MG63 (cell line): ENCODE measurements around the gene SDHA. TPM values are rescaled to one million over a fixed set of nuclear protein-coding genes. Genes with fewer than 3 reads are reported as not detected.

Experiments used
- DNase-seq: peaks from one replicate; pipeline ENCODE4 v3.0.0-alpha.2; 2020
- H3K27me3 ChIP-seq: fragments of 250-450 bp; sonication (Bioruptor Pico); 2 replicates; pipeline ENCODE4 v1.5.1; 2020; ENCODE audit warnings: mild to moderate bottlenecking, moderate library complexity
- H3K36me3 ChIP-seq: fragments of 250-450 bp; sonication (Bioruptor Pico); 2 replicates; pipeline ENCODE4 v1.5.1; 2020; ENCODE audit warnings: mild to moderate bottlenecking, moderate library complexity
- H3K4me3 ChIP-seq: fragments of 250-450 bp; sonication (Bioruptor Pico); 2 replicates; pipeline ENCODE4 v1.5.1; 2020; ENCODE audit warnings: mild to moderate bottlenecking, moderate library complexity
- H3K9me3 ChIP-seq: fragments of 250-450 bp; sonication (Bioruptor Pico); 2 replicates; pipeline ENCODE4 v1.5.1; 2020; ENCODE audit warnings: mild to moderate bottlenecking, moderate library complexity
- total RNA-seq: library from RNA; depleted of rRNA; stranded (reverse); fragments of >200 nt; shearing (Covaris generic); gene quantifications from 2 replicates; pipeline ENCODE4 v1.2.3, GENCODE V29; 2014; ENCODE audit warnings: low replicate concordance

Gene SDHA
- total RNA-seq, 1 experiment from 2014 or later, result 128 TPM

DNA sequence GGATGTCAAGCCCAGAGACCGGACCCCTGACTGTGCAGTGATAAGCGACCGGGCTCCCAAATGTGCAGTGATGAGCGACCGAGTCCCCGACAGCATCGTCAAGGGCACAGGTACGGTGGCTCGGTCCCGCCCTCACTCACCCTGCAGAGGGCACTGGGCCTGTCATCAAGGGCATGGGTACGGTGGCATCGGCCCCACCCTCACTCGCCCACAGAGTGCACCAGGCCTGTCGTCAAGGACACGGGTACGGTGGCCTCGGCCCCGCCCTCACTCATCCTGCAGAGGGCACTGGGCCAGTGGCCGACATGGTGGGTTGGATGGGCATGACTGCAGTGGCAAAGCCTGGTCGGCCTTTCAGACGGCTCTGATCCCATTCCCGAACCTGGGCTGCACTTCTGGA is 36.6 kb upstream of the SDHA start:
- H3K27me3 ChIP-seq, result 0 out of 2 replicates have a peak, but pooled peaks cover 3% of the 10 kb centered on the region
- DNase-seq, result no peak
- no peaks in the 10 kb centered on the region for H3K36me3 ChIP-seq
- no peaks in the 10 kb centered on the region for H3K9me3 ChIP-seq
- no peak overlapping the region for H3K4me3 ChIP-seq

DNA sequence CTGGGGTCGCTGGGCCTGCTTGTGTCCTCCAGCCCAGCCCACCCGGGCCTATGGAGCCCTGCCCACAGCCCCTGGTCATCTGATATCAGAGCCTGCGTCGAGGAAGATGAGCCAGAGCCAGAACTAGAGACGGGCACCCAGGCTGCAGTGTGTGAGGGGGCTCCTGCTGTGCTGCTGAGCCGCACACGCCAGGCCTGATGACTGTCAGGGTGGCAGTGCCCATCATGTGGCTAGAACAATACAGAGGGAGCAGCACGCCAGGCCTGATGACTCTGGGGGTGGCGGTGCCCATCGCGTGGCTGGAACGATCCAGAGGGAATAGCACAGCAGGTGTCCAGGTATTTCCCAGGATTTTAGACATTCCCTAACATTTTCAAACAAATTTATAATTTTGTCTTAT is 36.0 kb upstream of the SDHA start:
- DNase-seq, result no peak
- H3K4me3 ChIP-seq, result no peak overlapping the region
- 0 out of 2 replicates have a peak, but pooled peaks cover 3% of the 10 kb centered on the region for H3K27me3 ChIP-seq
- H3K9me3 ChIP-seq, result no peaks in the 10 kb centered on the region
- no peaks in the 10 kb centered on the region for H3K36me3 ChIP-seq

DNA sequence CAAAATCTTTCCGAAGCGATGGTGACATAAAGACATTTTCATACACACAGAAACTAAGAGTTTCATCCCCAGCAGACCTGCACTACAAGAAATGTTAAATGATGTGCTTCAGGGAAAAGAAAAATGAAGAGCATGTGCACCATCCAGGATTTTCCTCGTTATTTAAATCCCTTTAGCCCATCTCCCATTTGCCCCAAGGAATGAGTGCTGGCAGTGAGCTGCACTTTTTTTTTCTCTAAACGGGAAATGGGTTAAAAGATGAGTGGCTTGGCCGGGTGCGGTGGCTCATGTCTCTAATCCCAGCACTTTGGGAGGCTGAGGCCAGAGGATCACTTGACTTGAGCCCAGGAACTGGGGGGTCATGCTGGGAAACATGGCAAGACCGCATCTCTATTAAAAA is 33.6 kb upstream of the SDHA start:
- Histone ChIP-seq H3K27me3 (no peaks in the 10 kb centered on the region), H3K9me3 (no peaks in the 10 kb centered on the region), H3K4me3 (no peak overlapping the region), H3K36me3 (no peaks in the 10 kb centered on the region)
- peak; percentile 40 for DNase-seq

DNA sequence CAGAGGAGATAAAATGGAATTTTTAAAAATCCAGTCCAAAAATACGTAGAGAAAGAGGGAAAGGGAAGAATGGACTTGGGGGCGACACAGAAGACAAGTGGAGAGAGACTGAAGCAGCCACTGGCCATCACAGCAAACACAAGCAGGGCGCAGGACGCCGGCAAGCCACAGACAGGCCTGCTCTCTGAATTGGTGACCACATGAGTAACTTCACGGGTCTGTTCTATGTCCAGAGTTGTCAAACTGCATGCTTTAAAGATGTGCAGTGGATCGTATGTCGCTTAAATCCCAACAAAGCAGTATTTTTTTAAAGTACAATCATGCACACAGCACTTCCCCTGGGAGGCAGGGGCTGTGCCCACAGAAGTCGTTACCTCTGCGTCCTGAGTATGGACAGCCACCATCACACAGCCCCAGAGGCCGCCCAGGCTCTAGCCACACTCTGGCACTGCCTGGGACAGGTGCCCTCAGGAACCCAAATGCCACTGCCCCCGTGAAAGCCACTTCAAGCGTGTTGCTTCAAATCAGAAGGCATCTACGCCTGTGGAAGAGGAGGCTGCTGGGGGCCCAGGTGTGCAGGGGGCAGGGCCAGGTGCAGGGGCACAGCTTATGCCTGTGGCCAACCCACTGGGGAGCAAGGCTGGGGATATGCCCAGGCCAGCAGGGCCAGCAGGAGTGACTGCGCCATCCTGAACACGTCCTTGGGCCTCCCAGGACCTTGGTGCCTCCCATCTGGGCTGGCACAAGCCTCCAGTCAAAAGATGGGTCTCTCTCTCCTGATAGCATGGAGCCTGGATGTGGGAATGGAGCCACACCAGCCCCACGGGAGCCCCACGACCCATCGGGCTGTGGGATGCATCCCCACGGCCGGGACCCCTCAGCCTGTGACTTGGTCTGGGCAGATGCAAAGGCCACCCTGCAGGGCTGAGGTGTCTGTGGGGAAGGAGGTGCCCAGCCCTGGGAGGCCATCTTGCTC is 32.7 kb upstream of the SDHA start:
- no peaks in the 10 kb centered on the region for H3K27me3 ChIP-seq
- no peak for DNase-seq
- no peaks in the 10 kb centered on the region for H3K36me3 ChIP-seq
- H3K4me3 ChIP-seq, result no peak overlapping the region
- H3K9me3 ChIP-seq, result no peaks in the 10 kb centered on the region

DNA sequence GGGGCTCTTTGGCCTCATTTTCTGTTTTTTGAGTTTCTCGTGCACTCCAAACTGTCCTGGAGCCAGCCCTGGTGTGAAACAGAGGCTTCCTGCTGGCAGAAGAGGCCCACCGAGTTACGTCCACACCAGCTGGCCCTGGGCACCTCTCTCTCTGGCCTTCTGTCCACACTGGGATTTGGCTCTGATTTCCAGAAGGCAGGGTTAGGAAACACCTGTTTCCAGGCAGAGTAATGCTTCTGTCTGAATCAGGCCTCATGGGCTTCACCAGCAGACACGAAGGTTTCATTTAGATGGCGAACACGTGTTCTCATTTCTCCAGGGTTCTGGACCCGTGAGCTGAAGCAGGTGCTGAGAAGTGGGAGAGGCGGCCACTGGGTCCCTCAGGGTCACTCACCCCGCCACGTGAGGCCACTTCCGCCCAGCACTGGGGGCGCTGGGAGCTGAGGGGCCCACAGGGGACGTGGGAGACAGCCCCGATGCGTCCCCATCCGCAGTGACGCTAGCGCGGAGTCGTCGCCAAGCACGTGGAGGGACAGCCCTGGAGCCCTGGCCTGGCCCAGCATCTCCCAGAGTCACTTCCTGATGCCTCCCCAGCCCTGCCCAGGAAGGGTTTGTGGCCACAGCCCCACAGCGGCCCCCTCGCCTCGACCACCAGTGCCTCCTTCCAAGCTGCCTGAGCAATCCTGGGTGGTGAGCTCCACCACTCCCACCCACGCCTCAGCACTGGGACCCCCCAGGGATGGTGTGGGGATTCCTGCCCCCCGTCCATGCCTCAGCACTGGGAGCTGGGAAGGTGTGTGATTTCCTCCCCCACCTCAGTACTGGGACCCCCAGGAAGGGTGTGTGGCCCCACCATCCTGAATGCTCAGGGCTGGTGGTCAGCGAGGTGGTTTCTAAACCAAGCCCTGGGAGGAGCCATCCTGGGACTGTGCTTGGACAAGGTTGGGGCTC is 31.8 kb upstream of the SDHA start:
- DNase-seq, result no peak
- H3K27me3 ChIP-seq, result no peaks in the 10 kb centered on the region
- H3K36me3 ChIP-seq, result no peaks in the 10 kb centered on the region
- H3K4me3 ChIP-seq, result no peak overlapping the region
- no peaks in the 10 kb centered on the region for H3K9me3 ChIP-seq

DNA sequence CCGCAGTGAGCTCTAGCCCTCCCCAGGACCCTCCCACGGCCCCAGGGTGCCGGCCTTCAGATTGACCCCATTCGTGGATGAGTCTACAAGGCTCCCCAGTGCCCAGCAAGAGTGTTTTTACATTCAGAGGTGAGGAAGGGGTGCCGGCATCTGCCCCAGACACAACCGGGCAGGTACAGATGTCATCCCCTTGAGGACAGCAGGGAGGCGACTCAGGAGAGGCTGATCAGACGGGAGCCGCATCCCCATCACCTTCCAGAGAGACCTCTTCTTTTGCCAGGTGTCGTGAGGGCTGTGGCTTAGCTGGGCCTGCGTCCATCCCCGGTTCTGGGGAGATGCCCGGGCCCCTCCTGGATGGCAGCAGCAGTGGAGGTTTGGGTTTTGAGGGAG is 31.1 kb upstream of the SDHA start:
- no peaks in the 10 kb centered on the region for H3K27me3 ChIP-seq
- no peaks in the 10 kb centered on the region for H3K36me3 ChIP-seq
- no peaks in the 10 kb centered on the region for H3K9me3 ChIP-seq
- no peak for DNase-seq
- no peak overlapping the region for H3K4me3 ChIP-seq

DNA sequence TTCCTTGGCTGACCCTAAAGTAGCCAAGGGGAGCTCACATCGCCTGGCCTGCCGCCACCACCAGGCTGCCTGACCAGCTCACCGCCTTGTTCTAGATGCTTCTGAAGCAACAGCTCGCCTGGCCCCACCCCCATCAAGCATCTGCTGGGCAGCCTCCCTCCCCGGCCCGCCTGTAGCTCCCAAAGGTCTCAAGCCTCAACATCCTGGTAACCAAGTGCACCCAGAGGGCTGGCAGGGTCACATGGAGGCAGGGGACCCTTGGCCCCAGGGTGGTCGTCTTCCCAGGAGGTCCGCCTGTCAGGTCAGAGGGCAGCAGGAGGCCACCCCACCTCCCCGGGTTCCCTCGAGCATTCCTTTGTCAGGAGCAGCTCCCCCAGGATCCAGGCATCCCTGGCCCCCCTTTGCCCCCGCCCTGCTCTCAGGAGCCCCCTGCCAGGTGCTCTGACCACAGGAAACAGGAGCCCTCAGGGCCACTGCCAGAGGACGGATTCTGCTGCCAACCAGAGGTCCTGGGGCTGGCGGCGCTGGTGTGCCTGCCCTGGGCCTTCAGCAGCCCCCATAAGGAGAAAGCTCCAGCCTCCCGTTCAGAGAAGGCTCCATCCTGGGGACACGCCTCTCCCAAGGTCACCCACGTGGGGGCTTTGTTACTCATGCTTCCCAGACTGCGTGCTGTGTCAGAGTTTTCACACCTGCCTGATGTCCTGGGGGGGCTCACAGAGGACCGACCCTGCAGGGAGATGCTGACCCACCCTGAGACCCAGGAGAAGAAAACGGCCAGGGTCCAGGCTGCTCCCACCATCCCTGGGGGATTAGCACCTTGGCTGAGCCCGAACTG is 30.3 kb upstream of the SDHA start:
- no peak for DNase-seq
- no peaks in the 10 kb centered on the region for H3K9me3 ChIP-seq
- no peaks in the 10 kb centered on the region for H3K27me3 ChIP-seq
- H3K36me3 ChIP-seq, result no peaks in the 10 kb centered on the region
- no peak overlapping the region for H3K4me3 ChIP-seq

DNA sequence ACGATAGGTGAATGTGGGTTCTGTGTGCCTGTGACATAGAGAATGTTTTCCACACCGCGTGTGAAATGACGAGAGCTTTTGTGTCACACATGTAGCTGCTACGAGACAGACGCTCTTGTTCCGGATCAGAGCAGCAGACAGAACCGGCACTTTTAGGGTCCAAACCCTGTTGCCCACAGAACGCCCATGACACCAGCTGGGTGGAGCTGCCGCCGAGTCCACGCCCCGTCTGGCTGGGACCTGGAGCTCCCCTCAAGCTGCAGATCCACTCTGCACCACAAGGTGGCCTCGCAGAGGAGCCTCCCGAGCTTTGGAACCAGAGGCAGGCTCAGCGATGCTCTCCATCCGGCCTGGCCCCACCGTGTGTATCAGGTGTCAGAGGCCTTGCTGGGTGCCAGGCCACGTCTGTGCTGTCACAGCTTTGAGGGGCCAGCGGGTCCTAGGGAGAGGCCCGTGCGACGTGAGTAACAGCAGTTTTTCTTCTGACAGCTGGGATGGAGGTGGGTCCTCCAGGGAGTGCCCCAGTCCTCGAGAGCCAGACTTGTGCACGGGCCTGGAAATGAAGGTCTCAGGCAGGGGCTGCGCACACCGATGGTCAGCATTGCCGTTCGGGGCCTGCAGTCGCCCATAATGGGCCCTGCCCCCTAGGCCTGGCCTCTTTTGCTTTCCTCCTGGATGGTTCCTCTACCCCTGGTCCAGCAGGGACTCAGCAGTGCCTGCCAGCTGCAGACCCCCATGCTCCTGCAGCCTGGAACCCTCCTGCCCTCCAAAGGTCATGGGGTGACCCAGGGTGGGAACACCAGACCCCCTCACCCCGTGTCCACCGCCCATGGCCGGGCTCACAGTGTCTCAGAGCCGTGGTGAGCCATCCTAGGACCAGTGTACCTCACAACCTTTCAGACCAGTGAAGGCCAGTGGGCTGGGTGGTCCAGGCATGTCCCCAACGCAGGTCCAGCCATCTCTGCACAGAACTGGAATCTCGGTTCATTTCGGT is 29.3 kb upstream of the SDHA start:
- no peak overlapping the region for H3K4me3 ChIP-seq

DNA sequence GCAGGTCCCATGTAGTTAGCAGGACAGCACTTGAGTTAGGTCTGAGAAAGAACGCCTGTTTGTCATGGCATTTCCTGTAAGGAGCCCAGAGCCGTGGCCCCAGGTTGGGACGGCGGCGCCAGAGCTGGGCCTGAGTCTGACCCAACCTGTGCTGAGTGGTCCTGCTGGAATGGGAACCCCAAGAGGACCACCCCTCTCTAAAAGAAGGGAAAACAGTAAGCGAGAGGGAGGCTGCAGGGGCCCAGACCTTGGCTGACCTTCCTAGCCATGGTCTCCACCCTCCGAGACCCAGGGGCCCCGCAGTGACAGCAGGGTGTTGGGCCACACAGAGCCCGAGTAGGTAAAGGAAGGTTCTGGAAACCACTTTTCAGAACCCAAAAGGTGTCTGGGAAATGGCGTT is 28.6 kb upstream of the SDHA start:
- DNase-seq, result no peak
- Histone ChIP-seq H3K4me3 (no peak overlapping the region), H3K9me3 (no peaks in the 10 kb centered on the region), H3K27me3 (no peaks in the 10 kb centered on the region), H3K36me3 (no peaks in the 10 kb centered on the region)

More for the DNA sequence above, 29.3 kb upstream of the SDHA start:
- H3K9me3 ChIP-seq, result no peaks in the 10 kb centered on the region
- no peaks in the 10 kb centered on the region for H3K27me3 ChIP-seq
- DNase-seq, result peak; percentile 83
- H3K36me3 ChIP-seq, result no peaks in the 10 kb centered on the region

DNA sequence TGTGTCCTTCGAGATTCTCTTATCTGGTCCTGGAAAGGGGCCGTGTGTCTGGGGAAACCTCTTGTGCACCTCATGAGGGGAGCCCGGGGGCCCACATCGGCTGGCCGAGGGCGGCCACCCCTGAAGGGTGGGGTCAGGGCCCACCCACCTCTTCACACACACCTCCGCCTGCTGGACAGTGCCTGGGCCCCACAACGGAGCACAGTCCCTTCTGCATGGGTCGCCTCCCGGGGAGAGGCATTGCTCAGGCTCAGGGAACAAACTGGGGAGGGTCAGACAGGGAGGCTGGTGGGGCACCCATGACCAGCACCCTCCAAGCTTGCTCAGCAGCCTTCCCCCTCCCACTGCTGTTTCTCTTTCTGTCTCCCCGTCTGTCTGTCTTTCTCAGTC is 28.1 kb upstream of the SDHA start:
- no peak for DNase-seq
- H3K4me3 ChIP-seq, result no peak overlapping the region

DNA sequence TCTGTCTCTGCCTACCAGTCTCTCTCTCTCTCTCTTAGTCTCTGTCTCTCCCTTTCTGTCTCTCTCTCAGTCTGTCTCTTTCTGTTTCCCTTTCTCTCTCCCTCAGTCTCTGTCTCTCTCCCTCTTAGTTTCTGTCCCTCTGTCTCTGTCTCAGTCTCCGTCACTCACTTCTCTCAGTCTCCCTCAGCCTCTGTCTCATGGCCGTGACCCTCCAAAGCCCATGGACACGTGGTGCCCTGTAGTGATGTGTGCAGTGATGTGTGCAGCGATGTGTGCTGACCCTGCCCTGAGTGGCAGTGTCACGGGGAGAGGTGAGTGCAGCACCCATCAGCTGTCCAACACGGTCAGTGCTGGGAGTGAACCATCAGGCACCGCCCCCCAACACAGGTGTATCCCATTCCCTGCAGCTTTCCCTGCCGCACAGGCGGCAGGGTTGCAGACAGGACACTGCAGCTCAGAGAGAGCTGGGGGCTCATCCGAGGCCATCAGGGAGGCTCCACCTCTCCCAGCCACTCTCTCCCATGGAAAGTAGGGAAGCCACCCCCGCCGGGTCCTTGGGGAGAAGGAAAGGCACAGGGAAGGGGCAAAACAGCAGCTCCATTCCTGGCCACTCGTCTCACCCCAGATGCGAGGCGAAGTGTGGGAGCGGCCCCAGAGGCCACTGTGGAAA is 27.6 kb upstream of the SDHA start:
- H3K4me3 ChIP-seq, result no peak overlapping the region
- no peak for DNase-seq
- no peaks in the 10 kb centered on the region for H3K36me3 ChIP-seq
- H3K9me3 ChIP-seq, result no peaks in the 10 kb centered on the region
- no peaks in the 10 kb centered on the region for H3K27me3 ChIP-seq

More for the DNA sequence above, 28.1 kb upstream of the SDHA start:
- Histone ChIP-seq H3K9me3 (no peaks in the 10 kb centered on the region), H3K36me3 (no peaks in the 10 kb centered on the region), H3K27me3 (no peaks in the 10 kb centered on the region)

DNA sequence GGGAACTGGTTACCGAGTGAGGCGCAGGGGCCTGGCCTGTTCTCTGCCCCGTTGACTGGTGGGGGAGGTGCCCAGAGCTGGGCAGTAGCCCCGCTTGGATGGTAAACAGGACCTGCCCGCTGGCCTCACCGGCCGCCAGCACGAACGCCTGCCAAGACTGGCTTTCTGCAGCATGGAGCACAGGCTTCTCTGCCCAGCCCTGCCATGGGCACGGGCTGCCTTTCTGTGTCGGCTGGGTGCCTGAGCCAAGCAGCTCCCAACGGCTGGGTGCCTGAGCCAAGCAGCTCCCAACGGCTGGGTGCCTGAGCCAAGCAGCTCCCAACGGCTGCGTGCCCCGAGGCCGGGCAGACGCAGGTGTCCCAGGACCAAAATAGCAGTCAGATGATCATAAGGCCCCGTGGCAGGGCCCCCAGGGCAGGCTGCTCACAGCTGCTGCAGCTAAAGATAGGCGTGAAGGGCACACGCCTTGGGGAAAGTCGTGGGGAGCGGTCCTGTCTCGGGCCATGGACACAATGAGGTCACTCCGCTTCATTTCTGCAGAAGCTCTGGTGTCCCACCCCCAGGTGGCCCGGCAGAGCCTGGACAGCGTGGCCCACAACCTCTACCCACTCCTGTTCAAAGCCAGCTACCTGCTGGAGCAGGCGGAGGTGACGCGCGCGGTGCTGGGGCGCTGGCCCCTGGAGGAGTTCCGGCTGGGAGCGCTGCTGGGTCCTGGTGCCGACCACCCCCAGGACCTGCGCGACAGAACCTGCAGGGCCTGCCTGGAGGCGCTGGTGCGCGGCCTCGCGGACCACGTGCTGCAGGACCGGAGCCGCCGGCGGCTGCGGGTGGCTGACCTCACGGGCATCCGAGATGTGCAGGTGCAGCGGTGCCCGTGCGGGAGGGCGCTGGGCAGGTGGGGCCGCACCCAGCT is 26.8 kb upstream of the SDHA start, which contains the start of gene LRRC14B:
Gene LRRC14B, plus strand, starts transcription at position 460 of the 913 bp plus-strand sequence. Its CDS starts 44 bp downstream, at position 504.
- H3K4me3 ChIP-seq, result no peak within 1 kb of the TSS
- no peaks in the 10 kb centered on the region for H3K36me3 ChIP-seq
- no peaks in the 10 kb centered on the region for H3K27me3 ChIP-seq
- no peaks in the 10 kb centered on the region for H3K9me3 ChIP-seq
- DNase-seq, result peak; percentile 88

DNA sequence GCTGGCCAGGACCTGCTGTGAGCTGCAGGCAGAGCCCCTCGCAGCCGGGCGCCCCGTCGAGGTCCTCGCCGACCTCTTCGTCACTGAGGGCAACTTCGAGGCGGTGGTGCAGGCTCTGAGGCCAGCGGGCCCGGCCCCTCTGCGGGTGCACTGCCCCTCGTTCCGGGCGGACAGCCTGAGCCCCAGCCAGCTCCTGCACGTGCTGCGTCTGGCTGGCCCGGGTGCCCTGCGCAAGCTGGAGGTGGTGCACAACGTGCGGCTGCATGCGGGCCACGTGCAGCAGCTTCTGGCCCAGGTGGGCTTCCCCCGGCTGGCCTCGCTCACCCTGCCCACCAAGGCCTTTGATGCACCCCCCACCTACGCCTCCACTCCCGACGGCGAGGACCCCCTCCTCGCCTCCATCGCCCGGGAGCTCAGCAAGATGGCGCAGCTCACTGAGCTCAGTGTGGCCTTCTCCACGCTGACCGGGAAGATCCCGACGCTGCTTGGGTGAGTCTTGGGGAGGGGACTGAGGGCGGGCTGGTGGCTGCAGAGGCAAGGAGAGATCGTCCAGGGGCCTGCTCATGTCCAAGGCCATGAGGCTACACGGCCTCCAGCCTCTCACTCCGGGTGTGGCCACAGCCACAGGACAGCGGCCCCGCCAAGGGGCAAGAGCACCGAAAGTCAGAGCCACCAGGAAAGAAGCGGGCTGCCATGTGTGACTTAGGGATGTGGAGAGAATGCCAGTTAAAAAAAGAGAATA is 26.0 kb upstream of the SDHA start:
- no peaks in the 10 kb centered on the region for H3K36me3 ChIP-seq
- H3K4me3 ChIP-seq, result no peak overlapping the region
- no peaks in the 10 kb centered on the region for H3K9me3 ChIP-seq
- H3K27me3 ChIP-seq, result no peaks in the 10 kb centered on the region
- DNase-seq, result no peak

DNA sequence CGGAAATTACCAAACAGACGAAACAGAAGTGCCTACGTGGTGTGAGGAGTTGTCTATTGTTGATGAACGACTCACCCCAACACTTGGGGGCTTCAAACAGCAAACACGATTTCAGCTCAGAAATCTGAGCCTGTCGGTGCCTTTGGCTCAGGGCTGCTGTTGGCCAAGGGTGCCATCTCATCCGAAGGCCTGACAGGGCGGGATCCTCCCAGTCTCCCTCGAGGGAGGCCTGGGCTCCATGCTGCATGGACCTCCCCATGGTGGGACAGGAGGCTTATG is 25.5 kb upstream of the SDHA start:
- Histone ChIP-seq H3K36me3 (no peaks in the 10 kb centered on the region), H3K4me3 (no peak overlapping the region), H3K9me3 (no peaks in the 10 kb centered on the region), H3K27me3 (no peaks in the 10 kb centered on the region)
- DNase-seq, result no peak
